Stimulated activated CD4-positive, alpha-beta T cell treated with anti-CD3 and anti-CD28 coated beads, TNF-alpha, amount 100 ng/mL, for 4 hours (primary cell): ENCODE measurements around the gene SMC5.
"Not testable (repeated sequence)": the region's sequence is repeated elsewhere in the genome, so short reads cannot be mapped to it uniquely, and the experiment has no call there.

Source experiments
- DNase-seq, 3 experiments: peaks; one replicate each; pipeline ENCODE4 v3.0.0-alpha.2; 2020; ENCODE audit warnings: low read depth in 3 of 3

The SMC5 gene

GRCh38 chr9:70363760-70364159 lies 105.0 kb downstream of the SMC5 start:
- no peak for DNase-seq

GRCh38 chr9:70367305-70367930 lies 108.6 kb downstream of the SMC5 start:
- DNase-seq: no peak

GRCh38 chr9:70374962-70375618 lies 116.3 kb downstream of the SMC5 start:
- DNase-seq: no peak

- DNase-seq: no peak
Measured at GRCh38 chr9:70382046-70382708, 123.4 kb downstream of the SMC5 start.

- DNase-seq: no peak
Measured at GRCh38 chr9:70382709-70383605, 124.2 kb downstream of the SMC5 start.

- DNase-seq: no peak
Measured at GRCh38 chr9:70385426-70385825, 126.6 kb downstream of the SMC5 start.

- no peak for DNase-seq
Measured at GRCh38 chr9:70387663-70388062, 128.9 kb downstream of the SMC5 start.

GRCh38 chr9:70389188-70389587 lies 130.4 kb downstream of the SMC5 start:
- no peak for DNase-seq

- DNase-seq: no peak
Measured at GRCh38 chr9:70389621-70390266, 131.0 kb downstream of the SMC5 start.

- DNase-seq: no peak
Measured at GRCh38 chr9:70390933-70391341, 132.2 kb downstream of the SMC5 start.

GRCh38 chr9:70392189-70392588 lies 133.4 kb downstream of the SMC5 start:
- DNase-seq: no peak

GRCh38 chr9:70392850-70393249 lies 134.1 kb downstream of the SMC5 start:
- DNase-seq: no peak

GRCh38 chr9:70395652-70396051 lies 136.9 kb downstream of the SMC5 start:
- DNase-seq: no peak

- no peak for DNase-seq
Measured at GRCh38 chr9:70398145-70398556, 139.4 kb downstream of the SMC5 start.

- DNase-seq: no peak
Measured at GRCh38 chr9:70399141-70399540, 140.4 kb downstream of the SMC5 start.

GRCh38 chr9:70400107-70400892 lies 141.5 kb downstream of the SMC5 start:
- no peak for DNase-seq

- not testable (repeated sequence) for DNase-seq
Measured at GRCh38 chr9:70401241-70401640, 142.5 kb downstream of the SMC5 start.

- DNase-seq: no peak
Measured at GRCh38 chr9:70402213-70402612, 143.4 kb downstream of the SMC5 start.

- DNase-seq: no peak
Measured at GRCh38 chr9:70403166-70403565, 144.4 kb downstream of the SMC5 start.

GRCh38 chr9:70403618-70404025 lies 144.8 kb downstream of the SMC5 start:
- no peak for DNase-seq

GRCh38 chr9:70404261-70404660 lies 145.5 kb downstream of the SMC5 start:
- DNase-seq: no peak
